Measurements from ENCODE around the gene ARHGAP26.

GRCh38 chr5:143083006-143083405, 312.8 kb downstream of the ARHGAP26 start:
- no peak for TF ChIP-seq POLR2A (IDR thresholded peaks at IDR 0.05)
- TF ChIP-seq, protein P1, sequence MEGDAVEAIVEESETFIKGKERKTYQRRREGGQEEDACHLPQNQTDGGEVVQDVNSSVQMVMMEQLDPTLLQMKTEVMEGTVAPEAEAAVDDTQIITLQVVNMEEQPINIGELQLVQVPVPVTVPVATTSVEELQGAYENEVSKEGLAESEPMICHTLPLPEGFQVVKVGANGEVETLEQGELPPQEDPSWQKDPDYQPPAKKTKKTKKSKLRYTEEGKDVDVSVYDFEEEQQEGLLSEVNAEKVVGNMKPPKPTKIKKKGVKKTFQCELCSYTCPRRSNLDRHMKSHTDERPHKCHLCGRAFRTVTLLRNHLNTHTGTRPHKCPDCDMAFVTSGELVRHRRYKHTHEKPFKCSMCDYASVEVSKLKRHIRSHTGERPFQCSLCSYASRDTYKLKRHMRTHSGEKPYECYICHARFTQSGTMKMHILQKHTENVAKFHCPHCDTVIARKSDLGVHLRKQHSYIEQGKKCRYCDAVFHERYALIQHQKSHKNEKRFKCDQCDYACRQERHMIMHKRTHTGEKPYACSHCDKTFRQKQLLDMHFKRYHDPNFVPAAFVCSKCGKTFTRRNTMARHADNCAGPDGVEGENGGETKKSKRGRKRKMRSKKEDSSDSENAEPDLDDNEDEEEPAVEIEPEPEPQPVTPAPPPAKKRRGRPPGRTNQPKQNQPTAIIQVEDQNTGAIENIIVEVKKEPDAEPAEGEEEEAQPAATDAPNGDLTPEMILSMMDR (IDR thresholded peaks at IDR 0.05): no peak
